ENCODE results near the gene DCAF11. TPM values are rescaled to one million over a fixed set of nuclear protein-coding genes. Genes with fewer than 3 reads are reported as not detected.
A peak's percentile ranks its signal among the peaks of the same experiment; 100 is the strongest.

The DCAF11 gene
- total and polyA plus RNA-seq, 2 of the 13 experiments (the other 11 are each of a cell fraction or from before 2014, with no cell fraction given) = 150 to 257 TPM

- TF ChIP-seq, protein P1, sequence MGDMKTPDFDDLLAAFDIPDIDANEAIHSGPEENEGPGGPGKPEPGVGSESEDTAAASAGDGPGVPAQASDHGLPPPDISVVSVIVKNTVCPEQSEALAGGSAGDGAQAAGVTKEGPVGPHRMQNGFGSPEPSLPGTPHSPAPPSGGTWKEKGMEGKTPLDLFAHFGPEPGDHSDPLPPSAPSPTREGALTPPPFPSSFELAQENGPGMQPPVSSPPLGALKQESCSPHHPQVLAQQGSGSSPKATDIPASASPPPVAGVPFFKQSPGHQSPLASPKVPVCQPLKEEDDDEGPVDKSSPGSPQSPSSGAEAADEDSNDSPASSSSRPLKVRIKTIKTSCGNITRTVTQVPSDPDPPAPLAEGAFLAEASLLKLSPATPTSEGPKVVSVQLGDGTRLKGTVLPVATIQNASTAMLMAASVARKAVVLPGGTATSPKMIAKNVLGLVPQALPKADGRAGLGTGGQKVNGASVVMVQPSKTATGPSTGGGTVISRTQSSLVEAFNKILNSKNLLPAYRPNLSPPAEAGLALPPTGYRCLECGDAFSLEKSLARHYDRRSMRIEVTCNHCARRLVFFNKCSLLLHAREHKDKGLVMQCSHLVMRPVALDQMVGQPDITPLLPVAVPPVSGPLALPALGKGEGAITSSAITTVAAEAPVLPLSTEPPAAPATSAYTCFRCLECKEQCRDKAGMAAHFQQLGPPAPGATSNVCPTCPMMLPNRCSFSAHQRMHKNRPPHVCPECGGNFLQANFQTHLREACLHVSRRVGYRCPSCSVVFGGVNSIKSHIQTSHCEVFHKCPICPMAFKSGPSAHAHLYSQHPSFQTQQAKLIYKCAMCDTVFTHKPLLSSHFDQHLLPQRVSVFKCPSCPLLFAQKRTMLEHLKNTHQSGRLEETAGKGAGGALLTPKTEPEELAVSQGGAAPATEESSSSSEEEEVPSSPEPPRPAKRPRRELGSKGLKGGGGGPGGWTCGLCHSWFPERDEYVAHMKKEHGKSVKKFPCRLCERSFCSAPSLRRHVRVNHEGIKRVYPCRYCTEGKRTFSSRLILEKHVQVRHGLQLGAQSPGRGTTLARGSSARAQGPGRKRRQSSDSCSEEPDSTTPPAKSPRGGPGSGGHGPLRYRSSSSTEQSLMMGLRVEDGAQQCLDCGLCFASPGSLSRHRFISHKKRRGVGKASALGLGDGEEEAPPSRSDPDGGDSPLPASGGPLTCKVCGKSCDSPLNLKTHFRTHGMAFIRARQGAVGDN (CRISPR knock-in tag; IDR thresholded peaks at IDR 0.05) = peak; percentile 83
- no peak for TF ChIP-seq ONECUT2 (CRISPR knock-in tag; IDR thresholded peaks at IDR 0.05)
- TF ChIP-seq, protein P2, sequence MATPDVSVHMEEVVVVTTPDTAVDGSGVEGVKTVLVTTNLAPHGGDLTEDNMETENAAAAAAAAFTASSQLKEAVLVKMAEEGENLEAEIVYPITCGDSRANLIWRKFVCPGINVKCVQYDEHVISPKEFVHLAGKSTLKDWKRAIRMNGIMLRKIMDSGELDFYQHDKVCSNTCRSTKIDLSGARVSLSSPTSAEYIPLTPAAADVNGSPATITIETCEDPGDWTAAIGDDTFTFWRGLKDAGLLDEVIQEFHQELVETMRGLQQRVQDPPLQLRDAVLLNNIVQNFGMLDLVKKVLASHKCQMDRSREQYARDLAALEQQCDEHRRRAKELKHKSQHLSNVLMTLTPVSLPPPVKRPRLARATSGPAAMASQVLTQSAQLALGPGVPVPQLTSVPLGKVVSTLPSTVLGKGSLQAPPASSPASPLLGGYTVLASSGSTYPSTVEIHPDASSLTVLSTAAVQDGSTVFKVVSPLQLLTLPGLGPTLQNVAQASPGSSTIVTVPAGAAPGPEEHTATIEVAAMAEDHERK (CRISPR knock-in tag; IDR thresholded peaks at IDR 0.05; ENCODE audit: low read depth) = no peak
- TF ChIP-seq ZNF782 (CRISPR knock-in tag; IDR thresholded peaks at IDR 0.05; ENCODE audit: borderline replicate concordance) = no peak
- TF ChIP-seq ZNF709 (CRISPR knock-in tag; IDR thresholded peaks at IDR 0.05) = no peak
- TF ChIP-seq, protein P3, sequence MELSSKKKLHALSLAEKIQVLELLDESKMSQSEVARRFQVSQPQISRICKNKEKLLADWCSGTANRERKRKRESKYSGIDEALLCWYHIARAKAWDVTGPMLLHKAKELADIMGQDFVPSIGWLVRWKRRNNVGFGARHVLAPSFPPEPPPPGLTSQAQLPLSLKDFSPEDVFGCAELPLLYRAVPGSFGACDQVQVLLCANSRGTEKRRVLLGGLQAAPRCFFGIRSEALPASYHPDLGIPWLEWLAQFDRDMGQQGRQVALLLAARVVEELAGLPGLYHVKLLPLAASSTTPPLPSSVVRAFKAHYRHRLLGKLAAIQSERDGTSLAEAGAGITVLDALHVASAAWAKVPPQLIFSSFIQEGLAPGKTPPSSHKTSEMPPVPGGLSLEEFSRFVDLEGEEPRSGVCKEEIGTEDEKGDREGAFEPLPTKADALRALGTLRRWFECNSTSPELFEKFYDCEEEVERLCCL (CRISPR knock-in tag; IDR thresholded peaks at IDR 0.05; ENCODE audit: borderline replicate concordance) = peak; percentile 66; the same call in 1 of the 2 replicates
- peak; percentile 65 for TF ChIP-seq NFYC (CRISPR knock-in tag; IDR thresholded peaks at IDR 0.05)
- TF ChIP-seq, protein P4, sequence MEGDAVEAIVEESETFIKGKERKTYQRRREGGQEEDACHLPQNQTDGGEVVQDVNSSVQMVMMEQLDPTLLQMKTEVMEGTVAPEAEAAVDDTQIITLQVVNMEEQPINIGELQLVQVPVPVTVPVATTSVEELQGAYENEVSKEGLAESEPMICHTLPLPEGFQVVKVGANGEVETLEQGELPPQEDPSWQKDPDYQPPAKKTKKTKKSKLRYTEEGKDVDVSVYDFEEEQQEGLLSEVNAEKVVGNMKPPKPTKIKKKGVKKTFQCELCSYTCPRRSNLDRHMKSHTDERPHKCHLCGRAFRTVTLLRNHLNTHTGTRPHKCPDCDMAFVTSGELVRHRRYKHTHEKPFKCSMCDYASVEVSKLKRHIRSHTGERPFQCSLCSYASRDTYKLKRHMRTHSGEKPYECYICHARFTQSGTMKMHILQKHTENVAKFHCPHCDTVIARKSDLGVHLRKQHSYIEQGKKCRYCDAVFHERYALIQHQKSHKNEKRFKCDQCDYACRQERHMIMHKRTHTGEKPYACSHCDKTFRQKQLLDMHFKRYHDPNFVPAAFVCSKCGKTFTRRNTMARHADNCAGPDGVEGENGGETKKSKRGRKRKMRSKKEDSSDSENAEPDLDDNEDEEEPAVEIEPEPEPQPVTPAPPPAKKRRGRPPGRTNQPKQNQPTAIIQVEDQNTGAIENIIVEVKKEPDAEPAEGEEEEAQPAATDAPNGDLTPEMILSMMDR (CRISPR knock-in tag; IDR thresholded peaks at IDR 0.05) = peak; percentile 47
- peak; percentile 63; the same call in 1 of the 2 replicates for TF ChIP-seq CHD4 (IDR thresholded peaks at IDR 0.05; ENCODE audit: borderline replicate concordance, low read length)
- TF ChIP-seq IKZF1 (IDR thresholded peaks at IDR 0.05) = no peak
- TF ChIP-seq, protein P5, sequence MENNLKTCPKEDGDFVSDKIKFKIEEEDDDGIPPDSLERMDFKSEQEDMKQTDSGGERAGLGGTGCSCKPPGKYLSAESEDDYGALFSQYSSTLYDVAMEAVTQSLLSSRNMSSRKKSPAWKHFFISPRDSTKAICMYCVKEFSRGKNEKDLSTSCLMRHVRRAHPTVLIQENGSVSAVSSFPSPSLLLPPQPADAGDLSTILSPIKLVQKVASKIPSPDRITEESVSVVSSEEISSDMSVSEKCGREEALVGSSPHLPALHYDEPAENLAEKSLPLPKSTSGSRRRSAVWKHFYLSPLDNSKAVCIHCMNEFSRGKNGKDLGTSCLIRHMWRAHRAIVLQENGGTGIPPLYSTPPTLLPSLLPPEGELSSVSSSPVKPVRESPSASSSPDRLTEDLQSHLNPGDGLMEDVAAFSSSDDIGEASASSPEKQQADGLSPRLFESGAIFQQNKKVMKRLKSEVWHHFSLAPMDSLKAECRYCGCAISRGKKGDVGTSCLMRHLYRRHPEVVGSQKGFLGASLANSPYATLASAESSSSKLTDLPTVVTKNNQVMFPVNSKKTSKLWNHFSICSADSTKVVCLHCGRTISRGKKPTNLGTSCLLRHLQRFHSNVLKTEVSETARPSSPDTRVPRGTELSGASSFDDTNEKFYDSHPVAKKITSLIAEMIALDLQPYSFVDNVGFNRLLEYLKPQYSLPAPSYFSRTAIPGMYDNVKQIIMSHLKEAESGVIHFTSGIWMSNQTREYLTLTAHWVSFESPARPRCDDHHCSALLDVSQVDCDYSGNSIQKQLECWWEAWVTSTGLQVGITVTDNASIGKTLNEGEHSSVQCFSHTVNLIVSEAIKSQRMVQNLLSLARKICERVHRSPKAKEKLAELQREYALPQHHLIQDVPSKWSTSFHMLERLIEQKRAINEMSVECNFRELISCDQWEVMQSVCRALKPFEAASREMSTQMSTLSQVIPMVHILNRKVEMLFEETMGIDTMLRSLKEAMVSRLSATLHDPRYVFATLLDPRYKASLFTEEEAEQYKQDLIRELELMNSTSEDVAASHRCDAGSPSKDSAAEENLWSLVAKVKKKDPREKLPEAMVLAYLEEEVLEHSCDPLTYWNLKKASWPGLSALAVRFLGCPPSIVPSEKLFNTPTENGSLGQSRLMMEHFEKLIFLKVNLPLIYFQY (CRISPR knock-in tag; IDR thresholded peaks at IDR 0.05; ENCODE audit: borderline replicate concordance) = no peak; the same call in 1 of the 2 replicates
- TF ChIP-seq, protein P6, sequence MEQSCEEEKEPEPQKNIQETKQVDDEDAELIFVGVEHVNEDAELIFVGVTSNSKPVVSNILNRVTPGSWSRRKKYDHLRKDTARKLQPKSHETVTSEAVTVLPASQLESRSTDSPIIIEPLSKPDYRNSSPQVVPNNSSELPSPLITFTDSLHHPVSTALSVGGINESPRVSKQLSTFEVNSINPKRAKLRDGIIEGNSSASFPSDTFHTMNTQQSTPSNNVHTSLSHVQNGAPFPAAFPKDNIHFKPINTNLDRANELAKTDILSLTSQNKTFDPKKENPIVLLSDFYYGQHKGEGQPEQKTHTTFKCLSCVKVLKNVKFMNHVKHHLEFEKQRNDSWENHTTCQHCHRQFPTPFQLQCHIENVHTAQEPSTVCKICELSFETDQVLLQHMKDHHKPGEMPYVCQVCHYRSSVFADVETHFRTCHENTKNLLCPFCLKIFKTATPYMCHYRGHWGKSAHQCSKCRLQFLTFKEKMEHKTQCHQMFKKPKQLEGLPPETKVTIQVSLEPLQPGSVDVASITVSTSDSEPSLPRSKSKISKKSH (CRISPR knock-in tag; IDR thresholded peaks at IDR 0.05; ENCODE audit: borderline replicate concordance) = no peak
- TF ChIP-seq SAFB2 (CRISPR knock-in tag; IDR thresholded peaks at IDR 0.05; ENCODE audit: borderline replicate concordance, low read depth) = peak; percentile 89
- TF ChIP-seq ZNF205 (CRISPR knock-in tag; IDR thresholded peaks at IDR 0.05) = peak; percentile 58; the same call in 1 of the 2 replicates
These were observed 31.9 kb downstream of the DCAF11 start, which contains the start of gene PSME2 (continued) for GRCh38 chr14:24146453-24146977.
